Mononuclear cell (primary cell): Measurements from ENCODE around the gene ADAMTS2. TPM values are rescaled to one million over a fixed set of nuclear protein-coding genes. Genes with fewer than 3 reads are reported as not detected.

Source experiments
- H3K27me3 ChIP-seq: 2 replicates; pipeline ENCODE4 v1.6.0; 2011; ENCODE audit warnings: low read length, control low read depth; ENCODE audit not compliant: insufficient read depth
- H3K4me1 ChIP-seq: 2 replicates; pipeline ENCODE4 v1.5.1; 2011; ENCODE audit warnings: mild to moderate bottlenecking, low read length, control low read depth; ENCODE audit not compliant: insufficient read depth
- H3K4me3 ChIP-seq: 2 replicates; pipeline ENCODE4 v1.5.1; 2011; ENCODE audit warnings: mild to moderate bottlenecking, low read length, moderate library complexity
- H3K9me3 ChIP-seq: 2 replicates; pipeline ENCODE4 v1.5.1; 2011; ENCODE audit warnings: low read depth, mild to moderate bottlenecking, control low read depth, low read length
- total RNA-seq: library from RNA; depleted of rRNA; stranded (reverse); fragments of >200 nt; gene quantifications from one replicate; pipeline ENCODE4 v1.2.3, GENCODE V29; 2012

ADAMTS2 gene
- total RNA-seq, 1 donor = 0.21 TPM

- Histone ChIP-seq H3K4me1 (no peaks in the 10 kb centered on the region), H3K27me3 (no peaks in the 10 kb centered on the region), H3K9me3 (peaks cover 8% of the 10 kb centered on the region), H3K4me3 (no peak overlapping the region)
Measured at GRCh38 chr5:179251276-179251969, 93.8 kb downstream of the ADAMTS2 start.

- no peak overlapping the region for H3K4me3 ChIP-seq
- H3K4me1 ChIP-seq = no peaks in the 10 kb centered on the region
- no peaks in the 10 kb centered on the region for H3K27me3 ChIP-seq
- H3K9me3 ChIP-seq = peaks cover 8% of the 10 kb centered on the region
Measured at GRCh38 chr5:179250561-179251225, 94.6 kb downstream of the ADAMTS2 start.

- no peaks in the 10 kb centered on the region for H3K4me1 ChIP-seq
- peaks cover 8% of the 10 kb centered on the region for H3K9me3 ChIP-seq
- H3K4me3 ChIP-seq = no peak overlapping the region
- no peaks in the 10 kb centered on the region for H3K27me3 ChIP-seq
Measured at GRCh38 chr5:179246227-179246626, 99.0 kb downstream of the ADAMTS2 start.

- H3K4me3 ChIP-seq = no peak overlapping the region
- H3K27me3 ChIP-seq = no peaks in the 10 kb centered on the region
- H3K4me1 ChIP-seq = no peaks in the 10 kb centered on the region
- H3K9me3 ChIP-seq = peaks cover 8% of the 10 kb centered on the region
Measured at GRCh38 chr5:179245031-179245430, 100.2 kb downstream of the ADAMTS2 start.

GRCh38 chr5:179244044-179244443, 101.2 kb downstream of the ADAMTS2 start:
- H3K4me1 ChIP-seq = no peaks in the 10 kb centered on the region
- peaks cover 8% of the 10 kb centered on the region for H3K9me3 ChIP-seq
- H3K27me3 ChIP-seq = no peaks in the 10 kb centered on the region
- H3K4me3 ChIP-seq = no peak overlapping the region

- Histone ChIP-seq H3K9me3 (peaks cover 8% of the 10 kb centered on the region), H3K4me3 (no peak overlapping the region), H3K4me1 (no peaks in the 10 kb centered on the region)
Measured at GRCh38 chr5:179243333-179243732, 101.9 kb downstream of the ADAMTS2 start.

GRCh38 chr5:179242676-179243075, 102.6 kb downstream of the ADAMTS2 start:
- Histone ChIP-seq H3K9me3 (peaks cover 8% of the 10 kb centered on the region), H3K4me3 (no peak overlapping the region), H3K4me1 (no peaks in the 10 kb centered on the region), H3K27me3 (no peaks in the 10 kb centered on the region)

More at GRCh38 chr5:179243333-179243732, 101.9 kb downstream of the ADAMTS2 start:
- no peaks in the 10 kb centered on the region for H3K27me3 ChIP-seq

GRCh38 chr5:179241764-179242370, 103.4 kb downstream of the ADAMTS2 start:
- Histone ChIP-seq H3K27me3 (no peaks in the 10 kb centered on the region), H3K4me3 (no peak overlapping the region), H3K4me1 (no peaks in the 10 kb centered on the region), H3K9me3 (peaks cover 5% of the 10 kb centered on the region)

- no peaks in the 10 kb centered on the region for H3K27me3 ChIP-seq
- no peaks in the 10 kb centered on the region for H3K9me3 ChIP-seq
- H3K4me3 ChIP-seq = no peak overlapping the region
- H3K4me1 ChIP-seq = no peaks in the 10 kb centered on the region
Measured at GRCh38 chr5:179241175-179241574, 104.1 kb downstream of the ADAMTS2 start.

- no peaks in the 10 kb centered on the region for H3K27me3 ChIP-seq
- no peaks in the 10 kb centered on the region for H3K9me3 ChIP-seq
- no peak overlapping the region for H3K4me3 ChIP-seq
- H3K4me1 ChIP-seq = no peaks in the 10 kb centered on the region
Measured at GRCh38 chr5:179240561-179240960, 104.7 kb downstream of the ADAMTS2 start.

GRCh38 chr5:179239256-179240135, 105.8 kb downstream of the ADAMTS2 start:
- H3K4me3 ChIP-seq = no peak overlapping the region
- no peaks in the 10 kb centered on the region for H3K27me3 ChIP-seq
- no peaks in the 10 kb centered on the region for H3K4me1 ChIP-seq
- H3K9me3 ChIP-seq = no peaks in the 10 kb centered on the region

- Histone ChIP-seq H3K27me3 (no peaks in the 10 kb centered on the region), H3K4me3 (no peak overlapping the region), H3K4me1 (no peaks in the 10 kb centered on the region), H3K9me3 (no peaks in the 10 kb centered on the region)
Measured at GRCh38 chr5:179238628-179238970, 106.7 kb downstream of the ADAMTS2 start.

- Histone ChIP-seq H3K9me3 (no peaks in the 10 kb centered on the region), H3K27me3 (no peaks in the 10 kb centered on the region), H3K4me3 (no peak overlapping the region), H3K4me1 (no peaks in the 10 kb centered on the region)
Measured at GRCh38 chr5:179237770-179238627, 107.3 kb downstream of the ADAMTS2 start.
